Endodermal cell (in vitro differentiated cells): ENCODE data around the gene RAG2. TPM values are rescaled to one million over a fixed set of nuclear protein-coding genes. Genes with fewer than 3 reads are reported as not detected.

Experiments used
- DNase-seq: peaks from one replicate; pipeline ENCODE4 v3.0.0-alpha.2; 2017
- H3K27ac ChIP-seq: 2 replicates; pipeline ENCODE4 v1.5.1; 2013; ENCODE audit warnings: mild to moderate bottlenecking, low read depth, low read length, moderate library complexity
- H3K27me3 ChIP-seq: 2 replicates; pipeline ENCODE4 v1.6.1; 2013; ENCODE audit warnings: mild to moderate bottlenecking, low read length, moderate library complexity; ENCODE audit not compliant: insufficient read depth, control insufficient read depth, poor library complexity, severe bottlenecking
- H3K36me3 ChIP-seq: 2 replicates; pipeline ENCODE4 v1.7.0; 2013; ENCODE audit warnings: mild to moderate bottlenecking, low read length, moderate library complexity; ENCODE audit not compliant: control insufficient read depth, insufficient read depth
- H3K4me1 ChIP-seq: one replicate; pipeline ENCODE4 v1.7.0; 2013; ENCODE audit warnings: low read length; ENCODE audit not compliant: control insufficient read depth, insufficient read depth
- H3K4me3 ChIP-seq: 2 replicates; pipeline ENCODE4 v1.5.1; 2013; ENCODE audit warnings: mild to moderate bottlenecking, low read length, moderate library complexity
- H3K9ac ChIP-seq: 2 replicates; pipeline ENCODE4 v1.6.1; 2013; ENCODE audit warnings: mild to moderate bottlenecking, low read length, moderate library complexity; ENCODE audit not compliant: poor library complexity, severe bottlenecking; ENCODE audit errors: extremely low read depth
- H3K9me3 ChIP-seq: 2 replicates; pipeline ENCODE4 v1.6.1; 2013; ENCODE audit warnings: mild to moderate bottlenecking, low read length, moderate library complexity; ENCODE audit not compliant: control insufficient read depth
- H3K27ac Mint-ChIP-seq: 2 replicates; pipeline ENCODE4 v1.8.0; 2020; ENCODE audit warnings: mixed read lengths
- H3K27me3 Mint-ChIP-seq: 2 replicates; pipeline ENCODE4 v1.8.0; 2021; ENCODE audit warnings: mild to moderate bottlenecking, mixed read lengths; ENCODE audit not compliant: insufficient read depth
- H3K36me3 Mint-ChIP-seq: 2 replicates; pipeline ENCODE4 v1.8.0; 2020; ENCODE audit warnings: low read depth, mixed read lengths
- H3K4me1 Mint-ChIP-seq: 2 replicates; pipeline ENCODE4 v1.8.0; 2020; ENCODE audit warnings: mixed read lengths
- H3K4me3 Mint-ChIP-seq: 2 replicates; pipeline ENCODE4 v1.8.0; 2020; ENCODE audit warnings: mild to moderate bottlenecking, moderate library complexity, mixed read lengths
- H3K9me3 Mint-ChIP-seq: 2 replicates; pipeline ENCODE4 v1.8.0; 2020; ENCODE audit warnings: mild to moderate bottlenecking, mixed read lengths
- CTCF ChIP-seq: fragments of 200-600 bp; sonication (generic); conservative IDR thresholded peaks from 2 replicates; pipeline ENCODE4 v1.5.0; 2021; ENCODE audit warnings: antibody characterized with exemption, mild to moderate bottlenecking
- WGBS, 2 experiments: methylation state at CpG; one replicate each; pipeline versions ENCODE4 v1.1.5 to v1.1.7; 2013; ENCODE audit warnings: missing lambda C conversion rate in 2 of 2, mixed read lengths in 1 of 2; ENCODE audit not compliant: insufficient coverage in 1 of 2, insufficient read length in 1 of 2; 5-methylcytosine and 5-hydroxymethylcytosine counted together
- total RNA-seq, 2 donors: library from RNA; stranded (reverse); fragmentation: NEBNext Ultra II Directional in 1 of 2; extraction: Animal tissue kit (Norgen Biotek cat#: 25700) in 1 of 2; gene quantifications; 2 replicates in 1 of 2; 3 replicates in 1 of 2; pipeline ENCODE4 v1.2.1, GENCODE V29; 2021

Gene RAG2
- total RNA-seq, 2 donors from 2014 or later, result not detected

- no peaks in the 10 kb centered on the region for H3K9me3 Mint-ChIP-seq
- Histone ChIP-seq H3K27me3 (no peaks in the 10 kb centered on the region), H3K36me3 (no peaks in the 10 kb centered on the region), H3K9ac (no peak overlapping the region), H3K9me3 (no peaks in the 10 kb centered on the region), H3K4me3 (no peak overlapping the region), H3K27ac (no peak overlapping the region), H3K4me1 (no peaks in the 10 kb centered on the region)
- no peaks in the 10 kb centered on the region for H3K27me3 Mint-ChIP-seq
- no peak for TF ChIP-seq CTCF
- no peaks in the 10 kb centered on the region for H3K4me1 Mint-ChIP-seq
- 80 to 90% methylated on average over 2 of the region's 2 CpGs for WGBS, 2 experiments
- no peak overlapping the region for H3K27ac Mint-ChIP-seq
- no peak overlapping the region for H3K4me3 Mint-ChIP-seq
- peaks cover 8% of the 10 kb centered on the region for H3K36me3 Mint-ChIP-seq
- DNase-seq, result no peak
These were observed 33.7 kb upstream of the RAG2 start for GRCh38 chr11:36631774-36632173.

DNA sequence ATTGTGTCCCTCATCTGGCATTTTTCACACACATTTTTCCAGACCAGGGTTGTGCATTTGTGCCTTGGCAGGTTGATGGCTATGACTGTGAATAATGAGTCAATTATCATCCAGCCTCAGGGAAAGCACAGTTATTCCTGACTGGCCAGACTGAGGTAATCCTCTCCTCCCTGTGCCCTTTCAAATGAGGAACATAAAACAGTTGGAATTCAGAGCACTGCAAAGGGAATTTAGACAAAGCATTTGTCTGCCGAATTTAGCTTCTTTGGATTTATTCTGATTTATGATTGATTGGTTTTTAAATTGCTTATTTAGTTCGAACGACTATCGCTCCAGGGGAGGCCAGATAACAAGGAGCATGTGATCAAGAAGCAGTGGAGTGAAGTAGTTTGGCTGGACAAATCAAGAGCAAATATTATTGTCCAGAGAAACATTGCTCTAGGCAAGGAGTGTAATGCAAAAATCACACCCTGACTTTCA is 30.8 kb upstream of the RAG2 start:
- no peak for TF ChIP-seq CTCF
- Mint-ChIP-seq H3K4me1 (no peaks in the 10 kb centered on the region), H3K4me3 (no peak overlapping the region), H3K36me3 (no peaks in the 10 kb centered on the region), H3K27ac (no peak overlapping the region), H3K9me3 (no peaks in the 10 kb centered on the region), H3K27me3 (no peaks in the 10 kb centered on the region)
- no peak overlapping the region for H3K4me3 ChIP-seq
- no peak overlapping the region for H3K9ac ChIP-seq
- H3K9me3 ChIP-seq, result no peaks in the 10 kb centered on the region
- no peaks in the 10 kb centered on the region for H3K27me3 ChIP-seq
- 68 to 90% methylated on average over 4 of the region's 4 CpGs for WGBS, 2 experiments
- H3K27ac ChIP-seq, result peak overlapping the region; percentile 46
- DNase-seq, result no peak
- no peaks in the 10 kb centered on the region for H3K36me3 ChIP-seq
- no peaks in the 10 kb centered on the region for H3K4me1 ChIP-seq

DNA sequence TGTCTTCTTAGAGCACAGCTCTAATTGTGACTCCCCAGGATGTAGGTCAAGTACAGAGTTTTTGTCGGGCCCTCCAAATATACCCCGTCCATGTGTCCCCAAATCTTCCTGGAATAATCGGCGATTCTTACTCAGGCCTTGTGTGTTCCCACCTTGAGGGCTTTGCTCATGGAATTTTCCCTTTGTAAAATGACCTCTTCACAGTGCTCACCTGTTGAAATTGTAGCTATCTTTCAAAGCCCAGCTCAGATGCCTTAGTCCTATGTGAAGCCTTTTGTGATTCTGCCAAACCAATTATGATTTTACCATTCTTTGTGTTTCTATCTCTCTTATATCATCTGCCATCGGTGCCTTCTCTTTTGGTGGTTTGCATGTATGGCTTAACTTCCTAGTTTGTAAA is 30.1 kb upstream of the RAG2 start:
- Histone ChIP-seq H3K9ac (no peak overlapping the region), H3K36me3 (no peaks in the 10 kb centered on the region), H3K4me3 (no peak overlapping the region), H3K27me3 (no peaks in the 10 kb centered on the region), H3K27ac (peak overlapping the region; percentile 46), H3K4me1 (no peaks in the 10 kb centered on the region), H3K9me3 (no peaks in the 10 kb centered on the region)
- no peaks in the 10 kb centered on the region for H3K27me3 Mint-ChIP-seq
- H3K9me3 Mint-ChIP-seq, result no peaks in the 10 kb centered on the region
- H3K27ac Mint-ChIP-seq, result no peak overlapping the region
- no peaks in the 10 kb centered on the region for H3K36me3 Mint-ChIP-seq
- no peak for DNase-seq
- no peak for TF ChIP-seq CTCF
- 95% methylated on average over 4 to 5 of the region's 5 CpGs for WGBS, 2 experiments
- H3K4me3 Mint-ChIP-seq, result no peak overlapping the region
- H3K4me1 Mint-ChIP-seq, result no peaks in the 10 kb centered on the region
